Muscle of arm (tissue), 12 donors: ENCODE data around the gene FRMPD4. TPM values are rescaled to one million over a fixed set of nuclear protein-coding genes. Genes with fewer than 3 reads are reported as not detected.

Experiments used
- DNase-seq: peaks from one replicate; pipeline ENCODE4 v3.0.0-alpha.2; 2013
- polyA plus RNA-seq, 12 donors: library from polyadenylated mRNA; unstranded; fragments of 120-200 nt; gene quantifications; one replicate each; pipeline ENCODE4 v1.2.1, GENCODE V29; 2013; ENCODE audit not compliant: insufficient read length in 12 of 12

FRMPD4 gene
- polyA plus RNA-seq, 12 donors = 0.18 to 0.84 (median 0.52) TPM; not detected in 2

DNA sequence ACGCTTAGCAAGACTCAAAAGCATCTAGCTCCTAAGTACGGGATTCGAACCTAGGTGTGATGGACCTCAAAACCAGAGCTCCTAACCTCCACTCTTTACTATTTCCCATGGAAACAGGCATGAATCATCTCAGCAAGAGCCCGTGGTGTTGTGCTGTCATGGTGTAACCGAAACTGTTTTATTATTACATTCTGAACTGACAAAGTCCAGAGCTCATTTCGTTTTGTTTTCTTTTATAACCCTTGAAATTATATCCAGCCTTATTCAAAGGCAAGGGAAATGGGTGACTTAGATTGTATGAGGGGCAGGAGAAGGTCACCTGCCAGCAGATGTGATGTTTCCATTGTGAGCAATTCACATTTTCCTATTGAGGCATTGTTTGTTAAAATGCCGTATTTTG lies 301.1 kb downstream of the FRMPD4 start:
- no peak for DNase-seq

DNA sequence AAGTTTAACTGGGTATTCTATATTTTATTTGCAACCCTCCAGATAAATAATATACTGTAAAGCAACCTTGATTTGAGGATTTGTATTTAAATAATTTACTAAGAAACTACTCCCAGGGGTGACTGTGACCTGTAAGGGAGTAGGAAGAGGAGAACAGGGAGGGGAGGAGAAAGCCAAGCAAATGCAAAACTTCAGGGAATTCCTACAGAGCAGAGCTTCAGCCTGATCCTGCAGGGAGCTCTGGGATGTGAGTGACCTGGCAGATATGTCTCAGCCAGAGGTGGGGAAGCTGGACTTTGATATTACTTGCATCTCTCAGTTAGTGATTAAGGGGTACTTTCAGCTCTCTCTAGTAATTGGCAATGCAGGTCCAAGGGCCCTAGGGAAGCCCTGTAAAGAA lies 302.0 kb downstream of the FRMPD4 start:
- DNase-seq = no peak

DNA sequence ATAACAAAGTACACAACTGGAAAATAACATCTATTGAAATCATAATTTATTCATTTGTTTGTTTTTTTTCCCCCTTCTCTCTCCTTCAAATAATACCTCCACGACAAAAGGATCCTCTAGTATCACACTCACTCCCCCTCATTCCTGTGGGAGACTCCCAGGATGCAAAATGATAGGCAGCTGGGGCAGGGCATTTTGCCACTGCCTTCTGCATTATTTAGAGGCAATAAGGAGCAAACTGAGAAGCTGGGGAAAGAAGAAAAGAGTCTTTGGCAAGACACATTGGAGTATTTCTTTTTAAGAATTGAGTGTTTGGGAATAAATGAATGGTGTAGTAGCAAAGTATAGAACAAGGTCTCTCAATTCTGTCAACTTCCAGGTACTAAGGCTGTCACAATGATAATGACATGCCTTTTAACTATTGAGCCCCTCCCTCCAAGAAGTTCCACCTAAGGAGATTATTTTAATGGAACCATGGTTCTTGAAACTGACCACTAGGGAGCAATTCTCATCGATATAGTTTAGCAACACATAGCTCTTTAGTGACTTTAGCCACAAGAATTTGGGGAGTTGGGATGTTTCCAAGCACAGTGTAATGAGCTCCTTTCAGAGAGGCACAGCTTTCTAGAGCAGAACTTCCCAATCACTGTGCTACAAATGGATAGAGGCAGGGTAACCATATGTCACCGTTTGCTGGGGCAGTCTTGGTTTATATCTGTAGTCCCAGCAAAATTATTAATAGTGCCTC lies 303.3 kb downstream of the FRMPD4 start:
- no peak for DNase-seq

DNA sequence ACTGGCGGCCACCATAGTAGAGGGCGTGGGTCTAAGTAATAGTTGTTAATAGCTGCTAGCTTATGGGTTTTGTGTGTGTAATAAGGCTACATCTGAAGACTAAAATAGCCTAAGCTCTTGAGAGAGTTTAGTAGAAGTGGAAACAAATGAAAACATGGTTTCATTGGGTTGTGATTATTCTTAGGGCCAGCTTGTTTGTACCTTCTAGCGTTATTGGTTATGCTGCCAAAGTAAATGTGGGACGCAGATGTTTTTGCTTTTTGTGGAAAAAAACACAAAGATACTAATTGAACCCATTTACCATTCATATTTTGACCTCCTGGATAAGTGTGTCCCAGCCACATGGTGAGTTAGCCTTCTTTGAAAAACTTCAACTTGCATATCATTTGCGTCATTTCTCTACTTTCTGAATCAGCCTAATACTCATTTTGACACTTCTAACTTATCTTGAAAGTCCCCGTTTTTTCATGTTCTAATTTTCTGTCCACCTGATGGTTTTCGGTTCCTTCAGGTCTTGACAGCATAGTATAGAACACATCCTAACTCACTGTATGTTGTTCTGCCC lies 305.3 kb downstream of the FRMPD4 start:
- no peak for DNase-seq

DNA sequence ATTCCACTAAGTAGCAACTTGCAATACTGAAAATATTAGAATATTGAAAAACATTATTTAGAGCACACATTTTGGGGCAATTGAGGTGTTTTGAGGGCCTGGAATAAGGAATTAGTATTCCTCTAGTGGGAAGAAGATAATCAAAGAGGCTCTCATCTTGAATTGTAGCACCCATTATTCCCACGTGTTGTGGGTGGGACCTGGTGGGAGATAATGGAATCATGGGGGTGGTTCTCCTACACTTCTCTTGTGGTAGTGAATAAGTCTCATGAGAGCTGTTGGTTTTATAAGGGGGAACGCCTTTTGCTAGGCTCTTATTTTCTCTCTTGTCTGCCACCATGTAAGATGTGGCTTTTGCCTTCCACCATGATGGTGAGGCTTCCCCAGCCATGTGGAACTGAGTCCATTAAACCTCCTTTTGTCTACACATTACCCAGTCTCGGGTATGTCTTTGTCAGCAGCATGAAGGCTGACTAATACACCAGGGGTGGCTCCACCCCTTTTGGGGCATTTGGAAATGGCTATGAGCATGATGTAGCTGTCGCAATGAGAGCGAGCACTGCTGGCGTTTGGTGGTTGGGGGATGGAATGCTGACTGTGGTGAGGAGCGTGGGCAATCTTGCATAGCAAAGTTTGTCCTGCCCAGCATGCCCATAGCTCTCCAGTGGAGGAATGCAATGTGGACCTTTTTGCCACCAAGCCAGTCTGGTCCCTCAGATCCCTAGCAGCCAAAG lies 308.2 kb downstream of the FRMPD4 start:
- DNase-seq = no peak

DNA sequence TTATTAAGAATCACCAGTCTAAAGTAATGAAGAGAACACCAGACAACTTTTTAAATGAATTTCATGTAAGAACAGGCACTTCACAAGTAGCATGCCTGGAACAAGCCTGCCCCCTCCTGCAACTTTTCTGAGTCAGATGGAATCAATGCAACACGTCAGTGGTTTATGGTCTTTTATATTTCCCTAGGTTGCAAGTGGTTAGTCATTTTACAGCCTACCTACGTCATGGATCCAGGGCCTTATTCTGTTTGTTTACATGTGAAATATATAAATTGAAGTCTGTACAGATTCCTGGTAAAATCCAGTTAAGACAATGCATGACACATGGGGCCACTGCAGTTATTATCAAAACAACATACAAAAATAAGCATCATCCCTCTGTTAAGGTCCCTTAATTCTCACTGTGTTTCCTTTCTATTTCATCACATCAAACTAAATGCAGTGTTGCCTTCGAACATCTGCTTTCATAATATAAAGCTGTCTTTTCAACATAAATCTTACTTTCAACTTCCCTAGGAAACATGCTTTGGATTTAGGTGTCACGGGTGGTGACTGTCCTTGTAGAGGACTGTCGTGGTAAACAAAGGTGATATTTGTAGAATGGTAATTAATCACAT lies 309.3 kb downstream of the FRMPD4 start:
- DNase-seq = no peak

DNA sequence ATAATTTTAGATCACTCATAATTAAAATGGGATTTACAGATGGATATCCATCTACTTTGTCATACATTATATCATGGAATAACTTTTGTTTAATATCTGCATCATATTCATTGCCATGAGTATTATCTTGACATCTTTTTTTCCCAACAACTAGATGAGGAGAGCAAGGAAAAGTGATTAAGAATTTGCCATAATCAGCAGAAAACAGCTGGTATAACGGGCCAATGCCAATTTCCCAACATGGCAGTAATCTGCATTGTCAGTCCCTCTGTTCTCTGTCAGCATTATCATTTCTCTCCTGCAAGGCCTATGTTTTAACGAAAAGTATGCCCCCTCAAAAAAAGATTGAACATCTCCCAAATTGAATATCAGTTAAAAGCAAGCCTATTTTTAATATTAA lies 314.0 kb downstream of the FRMPD4 start:
- DNase-seq = no peak

DNA sequence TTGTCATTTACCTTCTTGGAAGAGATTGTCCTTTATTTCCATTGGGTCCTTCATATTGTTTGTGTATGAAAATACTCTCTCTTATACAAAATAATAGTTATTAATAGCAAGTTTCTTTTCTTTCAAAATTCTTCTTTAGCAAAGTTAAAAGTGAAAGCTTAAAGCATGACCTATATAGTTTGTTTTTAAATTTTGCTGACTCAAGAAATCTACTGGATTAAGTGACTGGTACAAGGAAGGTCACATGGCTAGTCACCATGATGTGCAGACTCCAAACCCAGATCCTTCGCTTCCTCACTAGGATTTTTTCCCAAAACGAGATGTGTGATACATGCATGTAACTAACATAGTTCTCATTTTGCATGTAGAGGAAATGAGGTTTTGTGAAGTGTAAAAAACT lies 322.7 kb downstream of the FRMPD4 start:
- no peak for DNase-seq

DNA sequence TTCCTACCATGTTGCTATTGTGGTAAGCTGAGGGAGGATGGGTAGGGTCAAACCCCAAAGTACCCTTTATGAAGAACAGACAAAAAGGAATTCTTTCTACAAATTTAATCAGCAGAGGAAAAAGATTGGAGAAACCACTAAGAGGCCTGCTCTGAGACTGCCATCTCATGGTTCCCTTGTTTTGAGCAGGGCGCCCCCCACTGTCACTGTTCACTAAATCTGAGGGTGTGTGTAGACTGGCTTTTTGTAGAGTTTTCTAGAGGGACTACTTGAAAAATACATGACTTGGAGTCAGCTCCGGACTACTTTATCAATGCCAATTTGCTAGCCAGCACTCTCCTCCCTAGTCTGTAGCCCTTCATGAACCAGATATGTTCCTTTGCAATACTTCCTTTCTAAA lies 324.8 kb downstream of the FRMPD4 start:
- DNase-seq = no peak

DNA sequence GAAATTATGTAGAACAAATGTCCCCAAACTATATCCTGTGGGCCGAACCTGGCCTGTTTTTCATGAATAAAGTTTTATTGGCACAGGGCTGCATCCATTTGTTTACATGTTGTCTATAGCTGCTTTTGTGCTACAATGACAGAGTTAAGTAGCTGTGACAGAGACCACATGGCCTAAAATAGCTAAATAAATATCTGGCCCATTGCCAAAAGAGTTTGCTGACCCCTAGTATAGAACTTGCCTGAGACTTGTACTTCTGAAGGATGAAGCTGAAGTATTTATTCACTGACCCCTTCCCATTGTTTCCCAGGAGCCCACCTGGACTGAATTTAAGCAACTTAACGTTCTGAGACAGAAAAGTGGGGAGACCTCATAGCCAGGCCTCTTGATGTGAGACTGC lies 325.6 kb downstream of the FRMPD4 start:
- no peak for DNase-seq

DNA sequence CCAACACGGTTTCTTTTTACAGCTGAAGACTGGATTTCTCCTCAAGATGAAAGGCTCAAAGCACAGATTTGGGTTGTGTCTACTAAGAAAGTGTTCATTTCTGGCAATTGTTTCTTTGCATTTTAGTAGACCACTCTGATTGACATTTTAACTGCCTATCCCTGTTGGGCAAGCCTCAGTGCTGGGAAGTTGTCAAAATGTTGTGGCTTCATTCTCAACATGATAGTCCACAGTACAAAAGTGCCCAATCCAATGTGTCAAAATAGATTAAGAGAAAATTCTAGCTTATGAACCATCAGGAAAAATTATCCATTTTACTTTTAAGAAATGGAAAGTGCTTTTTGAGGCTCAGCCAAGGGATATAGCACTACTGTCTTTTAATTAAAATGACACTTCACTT lies 329.0 kb downstream of the FRMPD4 start:
- DNase-seq = no peak

DNA sequence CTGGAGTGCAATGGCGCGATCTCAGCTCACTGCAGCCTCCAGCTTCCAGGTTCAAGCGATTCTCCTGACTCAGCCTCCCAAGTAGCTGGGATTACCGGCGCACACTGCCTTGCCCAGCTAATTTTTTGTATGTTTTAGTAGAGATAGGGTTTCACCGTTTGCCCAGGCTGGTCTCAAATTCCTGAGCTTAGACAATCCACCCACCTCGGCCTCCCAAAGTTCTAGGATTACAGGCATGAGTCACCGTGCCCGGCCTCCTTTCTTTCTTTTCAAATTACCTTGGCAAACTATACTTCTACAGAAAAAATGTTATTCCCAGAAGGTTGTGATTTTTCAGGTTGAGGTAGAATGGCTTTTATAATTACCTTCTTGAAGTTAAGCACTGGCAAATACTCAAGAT lies 331.0 kb downstream of the FRMPD4 start:
- DNase-seq = no peak

DNA sequence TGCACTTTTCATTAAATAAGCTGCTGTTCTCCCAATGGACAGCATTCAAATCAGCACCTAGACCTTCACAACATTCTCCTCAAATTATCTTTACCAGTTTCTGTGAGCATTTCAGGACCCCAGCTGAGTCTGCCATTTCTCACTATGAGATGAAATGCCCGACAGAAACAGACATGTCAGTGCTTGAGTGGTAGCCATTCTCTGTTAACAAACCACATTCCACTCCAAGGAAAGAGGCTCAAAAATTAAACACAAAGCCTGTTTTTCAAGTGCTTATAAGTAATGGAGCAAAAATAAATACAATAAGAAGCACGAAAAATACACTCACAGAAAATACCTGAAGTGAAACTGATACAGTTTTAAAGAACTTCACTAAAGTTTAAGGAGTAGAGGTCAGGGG lies 332.8 kb downstream of the FRMPD4 start:
- no peak for DNase-seq

DNA sequence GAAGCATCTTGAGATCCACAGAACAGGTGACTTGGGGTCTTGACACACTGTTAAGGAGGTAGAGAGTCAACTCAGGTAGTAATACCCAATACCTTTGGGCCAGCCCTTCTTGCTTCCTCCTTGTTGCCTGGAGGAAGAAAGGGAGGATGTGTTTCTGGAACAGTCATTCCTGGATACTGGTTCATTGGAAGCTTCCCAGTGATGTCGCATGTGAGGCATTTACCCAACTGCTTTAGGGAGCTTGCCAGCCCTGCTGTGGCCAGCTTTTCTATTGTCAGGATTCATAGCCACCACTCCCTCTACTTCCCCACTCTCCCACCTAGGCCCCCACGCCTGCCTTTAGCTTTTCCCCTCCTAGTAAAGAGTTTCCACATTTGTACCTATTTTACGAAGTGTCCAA lies 342.7 kb downstream of the FRMPD4 start:
- no peak for DNase-seq

DNA sequence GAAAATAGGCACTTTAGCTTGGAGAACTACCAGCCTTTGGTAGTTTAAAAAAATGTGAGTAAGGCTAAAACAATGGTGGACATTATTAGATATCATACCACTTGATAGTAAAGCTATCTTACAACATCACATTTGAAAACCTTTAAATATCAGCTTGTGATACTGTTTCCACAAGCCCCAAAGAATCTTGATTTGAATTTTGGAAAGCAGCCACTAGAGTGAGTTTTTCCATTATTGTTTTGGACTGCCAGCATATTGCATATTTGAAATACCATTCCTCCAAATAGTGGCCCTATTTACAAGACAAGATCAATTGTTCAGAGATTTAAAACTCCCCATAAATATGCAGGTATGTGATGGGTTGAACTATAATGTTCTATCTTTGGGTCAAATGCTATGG lies 349.9 kb downstream of the FRMPD4 start:
- DNase-seq = no peak

DNA sequence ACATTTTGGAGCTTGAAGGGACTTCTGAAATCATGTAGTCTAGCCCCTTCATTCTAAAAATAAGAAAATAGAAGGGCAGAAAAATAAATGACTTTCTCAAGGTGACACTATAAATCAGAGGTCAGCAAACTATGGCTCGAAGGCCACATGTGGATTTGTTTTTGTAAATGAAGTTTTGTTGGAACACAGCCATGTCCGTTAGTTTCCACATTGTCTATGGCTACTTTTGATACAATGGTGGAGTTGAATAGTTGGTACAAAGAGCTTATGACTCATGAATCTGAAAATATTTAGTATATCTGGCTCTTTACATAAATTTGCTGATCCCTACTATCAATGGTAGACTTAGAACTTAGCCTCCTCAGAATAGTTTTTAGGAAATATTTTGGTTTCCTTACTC lies 350.5 kb downstream of the FRMPD4 start:
- no peak for DNase-seq

DNA sequence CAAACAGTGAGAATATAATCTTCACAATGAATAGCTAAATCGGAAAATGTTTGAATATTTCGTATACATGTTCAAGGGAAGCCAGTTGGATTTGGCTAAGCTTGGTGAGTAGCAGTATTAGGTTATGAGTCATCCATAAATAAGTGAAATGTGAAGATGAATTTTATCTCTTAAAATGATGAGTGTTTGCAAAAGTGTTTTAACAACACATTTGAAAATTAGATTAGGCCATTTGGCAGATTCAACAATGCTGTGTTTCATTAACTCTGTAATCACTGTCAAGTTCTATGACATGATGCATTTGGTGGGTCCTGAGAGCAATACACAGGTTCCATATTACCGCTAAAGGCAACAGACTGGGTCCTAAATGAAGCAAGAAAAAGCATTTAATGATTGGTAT lies 351.1 kb downstream of the FRMPD4 start:
- no peak for DNase-seq

DNA sequence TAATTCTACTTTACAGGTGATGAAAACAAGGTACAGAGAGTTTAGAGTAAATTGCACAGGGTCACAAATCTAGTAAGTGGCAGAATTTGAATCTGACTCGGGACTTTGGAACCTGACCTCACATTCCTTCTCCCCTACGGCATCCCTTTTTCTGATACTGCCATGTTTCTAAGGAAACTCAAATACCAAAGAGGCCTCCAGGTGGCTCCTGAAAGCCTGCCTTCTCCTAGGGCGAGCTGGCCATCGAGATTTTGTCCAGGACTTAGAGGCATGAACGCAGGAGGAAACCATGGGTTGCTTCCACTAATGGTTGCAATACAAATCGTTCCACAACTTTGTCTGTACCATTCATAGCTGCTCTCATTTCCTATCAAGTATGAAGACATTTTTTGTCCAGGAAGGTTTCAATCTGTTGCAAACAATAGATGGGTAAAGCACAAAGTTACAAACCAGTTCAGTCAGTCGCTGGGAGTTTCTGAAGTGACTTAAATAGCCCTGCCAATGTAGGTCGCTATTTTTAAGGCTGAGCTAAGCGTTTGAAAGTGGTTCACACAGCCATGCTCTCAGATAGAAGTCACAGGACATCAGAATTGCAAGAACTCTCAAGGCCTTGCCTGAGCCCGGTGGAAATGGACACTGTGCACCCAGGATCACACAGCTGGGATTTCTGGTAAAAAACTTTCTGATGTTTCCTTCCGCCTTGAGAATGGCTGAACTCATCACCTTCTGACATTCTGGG lies 356.3 kb downstream of the FRMPD4 start:
- DNase-seq = no peak

DNA sequence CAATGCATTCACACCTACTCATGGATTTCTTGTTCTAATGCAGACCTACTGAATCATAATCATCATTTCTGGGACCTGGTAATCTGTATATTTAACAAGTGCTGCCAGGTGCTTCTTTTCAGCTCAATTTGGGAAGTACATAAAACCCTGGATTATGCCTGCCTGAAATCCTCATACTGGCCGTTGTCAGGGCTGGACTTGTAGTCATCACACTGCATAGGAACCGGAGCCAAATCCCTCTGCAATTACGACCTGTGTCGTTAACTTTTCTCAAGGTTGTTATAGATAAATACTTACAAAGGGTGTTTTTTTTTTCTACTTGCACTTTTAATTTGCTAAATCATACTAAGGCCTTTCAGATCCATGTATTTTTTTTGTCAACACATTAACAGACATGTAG lies 358.1 kb downstream of the FRMPD4 start:
- DNase-seq = no peak

DNA sequence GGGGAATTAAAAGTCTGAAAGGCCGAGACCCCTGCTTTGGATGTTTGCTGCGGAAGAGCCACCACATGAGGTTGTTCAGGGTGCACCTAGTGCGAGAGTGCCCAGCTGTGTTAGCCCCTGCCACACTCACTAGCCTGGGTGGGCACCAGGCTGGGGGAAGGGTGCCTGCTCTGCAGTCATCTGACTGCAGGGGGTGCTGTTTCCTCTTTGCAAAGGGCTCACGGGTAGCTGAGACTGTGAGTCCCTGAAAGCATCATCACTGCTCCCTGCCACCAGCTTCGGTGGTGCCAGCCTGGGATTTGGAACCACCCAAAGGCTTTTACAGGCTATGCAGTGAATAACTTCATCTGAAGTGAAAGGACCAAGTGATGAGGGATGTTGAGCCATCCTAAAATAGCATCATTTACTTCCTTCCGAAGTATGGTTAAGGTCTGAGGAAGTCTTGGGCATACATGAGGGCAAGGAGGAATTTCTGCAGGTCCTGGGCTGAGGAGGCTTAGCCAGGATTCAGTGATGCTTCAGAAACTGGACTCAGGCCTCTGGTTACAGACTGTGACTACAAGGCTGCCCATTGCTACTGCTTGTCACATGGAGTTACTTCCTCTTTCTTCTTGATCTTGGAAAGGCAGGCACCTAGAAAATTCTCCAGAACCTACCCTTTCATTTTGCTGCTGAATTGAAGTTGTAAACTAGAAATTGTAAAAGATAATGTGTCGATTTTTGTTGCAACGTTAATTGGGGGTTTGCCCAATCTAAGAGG lies 359.7 kb downstream of the FRMPD4 start:
- no peak for DNase-seq

DNA sequence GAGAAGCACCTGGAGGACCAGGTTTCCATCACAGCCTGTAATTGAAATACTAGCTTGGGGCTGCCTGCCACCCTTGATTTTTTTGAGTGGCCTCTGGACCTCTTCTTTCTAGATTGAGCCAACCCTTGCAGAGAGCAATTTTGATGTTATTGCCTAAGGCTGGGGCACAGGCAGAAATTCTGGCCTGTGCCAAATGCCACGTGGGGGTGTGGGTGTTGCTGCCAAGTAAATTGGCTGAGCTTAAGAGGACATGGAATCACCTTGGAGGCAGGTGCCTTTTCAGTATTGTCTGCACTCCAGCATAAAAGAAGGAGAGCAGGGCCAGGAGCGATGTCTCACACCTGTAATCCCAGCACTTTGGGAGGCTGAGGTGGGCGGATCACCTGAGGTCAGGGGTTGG lies 366.9 kb downstream of the FRMPD4 start:
- no peak for DNase-seq
